Trophoblast cell (in vitro differentiated cells and primary cell): ENCODE data around the gene PAX7.

Source experiments
- DNase-seq, 2 donors: peaks; one replicate each; pipeline ENCODE4 v3.0.0-alpha.2; 2016
- H2AFZ ChIP-seq: 2 replicates; pipeline ENCODE4 v1.6.1; 2013; ENCODE audit warnings: low read length, moderate library complexity, mild to moderate bottlenecking; ENCODE audit not compliant: insufficient read depth, poor library complexity
- H2AK5ac ChIP-seq: 2 replicates; pipeline ENCODE4 v1.6.1; 2013; ENCODE audit warnings: mild to moderate bottlenecking, low read length
- H2BK120ac ChIP-seq: 2 replicates; pipeline ENCODE4 v1.6.1; 2013; ENCODE audit warnings: low read length, mild to moderate bottlenecking, moderate library complexity; ENCODE audit not compliant: insufficient read depth, poor library complexity
- H2BK12ac ChIP-seq: 2 replicates; pipeline ENCODE4 v1.6.1; 2013; ENCODE audit warnings: mild to moderate bottlenecking, low read length, moderate library complexity
- H2BK5ac ChIP-seq: 2 replicates; pipeline ENCODE4 v1.6.1; 2013; ENCODE audit warnings: low read length, low read depth, moderate library complexity, mild to moderate bottlenecking; ENCODE audit not compliant: poor library complexity
- H3K14ac ChIP-seq: 2 replicates; pipeline ENCODE4 v1.6.1; 2013; ENCODE audit warnings: mild to moderate bottlenecking, low read length
- H3K18ac ChIP-seq: 2 replicates; pipeline ENCODE4 v1.6.1; 2013; ENCODE audit warnings: mild to moderate bottlenecking, low read length
- H3K23ac ChIP-seq: 2 replicates; pipeline ENCODE4 v1.6.1; 2013; ENCODE audit warnings: low read length
- H3K27ac ChIP-seq: 2 replicates; pipeline ENCODE4 v1.5.1; 2013; ENCODE audit warnings: low read depth, mild to moderate bottlenecking, inconsistent platforms, low read length, moderate library complexity
- H3K27me3 ChIP-seq: 2 replicates; pipeline ENCODE4 v1.6.1; 2013; ENCODE audit warnings: inconsistent platforms, mild to moderate bottlenecking, low read length, moderate library complexity; ENCODE audit not compliant: insufficient read depth
- H3K36me3 ChIP-seq, 2 experiments: 1 replicate in 1 of 2; 2 replicates in 1 of 2; pipeline ENCODE4 v1.6.1; 2013; ENCODE audit warnings: low read length in 2 of 2, mild to moderate bottlenecking in 2 of 2, moderate library complexity in 1 of 2; ENCODE audit not compliant: insufficient read depth in 2 of 2, control insufficient read depth in 1 of 2
- H3K4ac ChIP-seq: 2 replicates; pipeline ENCODE4 v1.6.1; 2013; ENCODE audit warnings: low read depth, mild to moderate bottlenecking, low read length, moderate library complexity
- H3K4me1 ChIP-seq, 2 experiments: 1 replicate in 1 of 2; 2 replicates in 1 of 2; pipeline ENCODE4 v1.6.1; 2013; ENCODE audit warnings: low read length in 2 of 2, mild to moderate bottlenecking in 2 of 2, moderate library complexity in 1 of 2; ENCODE audit not compliant: insufficient read depth in 2 of 2, control insufficient read depth in 1 of 2
- H3K4me2 ChIP-seq: 2 replicates; pipeline ENCODE4 v1.6.1; 2013; ENCODE audit warnings: inconsistent platforms, mild to moderate bottlenecking, low read length, moderate library complexity
- H3K4me3 ChIP-seq: 2 replicates; pipeline ENCODE4 v1.5.1; 2013; ENCODE audit warnings: mild to moderate bottlenecking, low read depth, low read length, inconsistent platforms
- H3K79me1 ChIP-seq: one replicate; pipeline ENCODE4 v1.6.1; 2013; ENCODE audit warnings: low read length
- H3K79me2 ChIP-seq: 2 replicates; pipeline ENCODE4 v1.6.1; 2013; ENCODE audit warnings: low read length, mild to moderate bottlenecking; ENCODE audit not compliant: control insufficient read depth, insufficient read depth, poor library complexity
- H3K9ac ChIP-seq: 2 replicates; pipeline ENCODE4 v1.6.1; 2013; ENCODE audit warnings: mild to moderate bottlenecking, low read length
- H3K9me3 ChIP-seq: 2 replicates; pipeline ENCODE4 v1.6.1; 2013; ENCODE audit warnings: low read depth, mild to moderate bottlenecking, control low read depth, inconsistent platforms, low read length; ENCODE audit not compliant: insufficient read depth
- H4K12ac ChIP-seq: 2 replicates; pipeline ENCODE4 v1.6.1; 2013; ENCODE audit warnings: low read depth, mild to moderate bottlenecking, low read length, moderate library complexity
- H4K8ac ChIP-seq: 2 replicates; pipeline ENCODE4 v1.6.1; 2013; ENCODE audit warnings: low read depth, mild to moderate bottlenecking, low read length, moderate library complexity
- H4K91ac ChIP-seq: one replicate; pipeline ENCODE4 v1.6.1; 2013; ENCODE audit warnings: low read depth, mild to moderate bottlenecking, low read length, moderate library complexity
- WGBS: extraction: QIAGEN DNeasy Blood & Tissue Kit; methylation state at CpG from one replicate; pipeline ENCODE4 v1.1.7; 2013; ENCODE audit warnings: missing lambda C conversion rate; ENCODE audit not compliant: insufficient read length, insufficient coverage; ENCODE audit errors: extremely low coverage; 5-methylcytosine and 5-hydroxymethylcytosine counted together

PAX7 gene

GRCh38 chr1:18719786-18720451 is 89.3 kb downstream of the PAX7 start:
- Histone ChIP-seq H3K23ac (no peak overlapping the region), H2BK12ac (no peak overlapping the region), H2BK5ac (no peak overlapping the region), H3K4me3 (no peak overlapping the region), H4K12ac (no peak overlapping the region), H3K79me2 (no peaks in the 10 kb centered on the region), H2BK120ac (no peak overlapping the region), H3K4me2 (no peak overlapping the region), H3K27ac (no peak overlapping the region), H3K14ac (no peak overlapping the region), H3K4me1 (no peaks in the 10 kb centered on the region), H2AK5ac (no peak overlapping the region), H3K9me3 (no peaks in the 10 kb centered on the region), H3K4ac (no peak overlapping the region), H3K18ac (no peak overlapping the region), H4K91ac (no peak overlapping the region), H3K79me1 (no peaks in the 10 kb centered on the region), H4K8ac (no peak overlapping the region), H3K9ac (no peak overlapping the region), H3K36me3 (no peaks in the 10 kb centered on the region), H2AFZ (no peak overlapping the region), H3K27me3 (peaks cover 28% of the 10 kb centered on the region)
- DNase-seq, result no peak
- WGBS, result no CpG with 5 or more reads among the region's 9 CpGs

DNA sequence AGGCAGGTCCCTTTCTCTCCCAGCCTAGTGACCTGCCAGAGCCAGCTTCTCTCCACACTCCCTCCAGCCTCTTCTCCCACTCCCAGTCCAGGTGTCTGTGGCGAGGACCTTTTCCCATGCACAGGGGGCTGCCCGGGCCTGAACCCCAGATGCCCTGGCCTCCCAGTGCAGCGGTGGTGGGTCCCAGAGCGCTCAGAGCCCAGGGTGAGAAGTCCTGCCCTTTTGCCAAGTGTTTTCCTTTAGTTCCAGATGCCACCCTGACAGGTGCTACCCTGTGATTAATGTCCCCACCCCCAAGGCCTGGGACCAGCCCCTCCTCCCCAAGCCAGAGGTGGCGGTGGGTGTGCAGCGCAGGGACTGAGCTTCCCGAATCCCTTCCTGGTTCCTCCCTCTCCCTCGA is 90.4 kb downstream of the PAX7 start:
- Histone ChIP-seq H3K9ac (no peak overlapping the region), H3K36me3 (no peaks in the 10 kb centered on the region), H3K27me3 (peaks cover 22% of the 10 kb centered on the region), H2AK5ac (no peak overlapping the region), H3K4ac (no peak overlapping the region), H3K79me1 (no peaks in the 10 kb centered on the region), H2AFZ (no peak overlapping the region), H3K14ac (no peak overlapping the region), H2BK120ac (no peak overlapping the region), H4K12ac (no peak overlapping the region), H3K4me3 (no peak overlapping the region), H3K4me2 (no peak overlapping the region), H2BK12ac (no peak overlapping the region), H4K91ac (no peak overlapping the region), H2BK5ac (no peak overlapping the region), H3K79me2 (no peaks in the 10 kb centered on the region), H3K18ac (no peak overlapping the region), H4K8ac (no peak overlapping the region), H3K27ac (no peak overlapping the region), H3K9me3 (no peaks in the 10 kb centered on the region), H3K4me1 (no peaks in the 10 kb centered on the region), H3K23ac (no peak overlapping the region)
- no CpG with 5 or more reads among the region's 8 CpGs for WGBS
- no peak for DNase-seq

DNA sequence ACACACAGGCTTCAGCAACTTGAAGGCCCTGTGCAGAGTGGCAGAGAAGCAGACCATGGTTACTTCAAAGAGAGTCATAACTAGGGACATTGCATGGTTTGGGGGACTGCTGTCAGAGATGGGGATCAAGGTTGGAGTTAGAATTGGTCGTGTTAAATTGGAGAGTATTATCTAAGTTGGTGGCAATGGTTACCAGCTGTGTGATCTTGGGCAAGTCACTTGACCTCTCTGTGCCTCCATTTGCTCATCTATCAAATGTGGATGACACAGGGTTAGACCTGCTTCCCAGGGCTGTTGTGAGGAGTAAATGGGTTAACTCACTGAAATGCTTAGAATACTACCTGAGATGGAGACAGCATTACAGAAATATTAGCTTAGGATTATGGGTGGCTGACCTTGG is 91.1 kb downstream of the PAX7 start:
- Histone ChIP-seq H4K8ac (no peak overlapping the region), H3K18ac (no peak overlapping the region), H4K12ac (no peak overlapping the region), H3K27me3 (peaks cover 14% of the 10 kb centered on the region), H3K4me2 (no peak overlapping the region), H2AFZ (no peak overlapping the region), H3K9ac (no peak overlapping the region), H3K36me3 (no peaks in the 10 kb centered on the region), H3K4me1 (no peaks in the 10 kb centered on the region), H3K14ac (no peak overlapping the region), H3K79me1 (no peaks in the 10 kb centered on the region), H3K79me2 (no peaks in the 10 kb centered on the region), H3K4me3 (no peak overlapping the region), H3K23ac (no peak overlapping the region), H3K27ac (no peak overlapping the region), H2BK120ac (no peak overlapping the region), H3K9me3 (no peaks in the 10 kb centered on the region), H4K91ac (no peak overlapping the region), H3K4ac (no peak overlapping the region), H2AK5ac (no peak overlapping the region), H2BK12ac (no peak overlapping the region), H2BK5ac (no peak overlapping the region)
- DNase-seq, result no peak
- WGBS, result no CpG with 5 or more reads among the region's 1 CpG

DNA sequence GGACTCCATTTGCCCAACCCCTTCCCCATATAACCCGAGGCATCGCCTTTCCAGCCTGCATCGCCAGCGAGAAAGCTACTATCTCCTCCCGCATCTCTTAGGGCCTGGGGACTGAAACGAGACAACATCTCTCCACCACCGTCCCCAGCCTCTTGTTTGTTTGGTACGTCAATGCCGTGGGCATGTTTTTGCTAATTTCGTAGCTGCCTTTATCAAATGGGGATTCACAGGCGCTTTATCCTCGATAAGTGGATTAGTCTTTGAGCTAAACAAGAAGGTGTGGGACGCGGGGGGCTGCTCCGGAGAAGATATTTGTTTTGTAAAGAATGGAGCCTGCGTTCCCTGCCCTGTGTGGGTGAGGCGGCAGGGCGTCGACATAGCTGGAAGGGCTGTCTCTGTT is 91.6 kb downstream of the PAX7 start:
- H3K23ac ChIP-seq, result no peak overlapping the region
- whole genome bisulfite sequencing, result no CpG with 5 or more reads among the region's 19 CpGs
- H3K4ac ChIP-seq, result no peak overlapping the region
- H4K91ac ChIP-seq, result no peak overlapping the region
- H2BK12ac ChIP-seq, result no peak overlapping the region
- no peak overlapping the region for H3K4me2 ChIP-seq
- H3K9me3 ChIP-seq, result no peaks in the 10 kb centered on the region
- no peaks in the 10 kb centered on the region for H3K79me2 ChIP-seq
- no peak for DNase-seq
- H3K4me1 ChIP-seq, result no peaks in the 10 kb centered on the region
- H4K12ac ChIP-seq, result no peak overlapping the region
- no peak overlapping the region for H3K18ac ChIP-seq
- no peak overlapping the region for H3K14ac ChIP-seq
- H2BK5ac ChIP-seq, result no peak overlapping the region
- H2AFZ ChIP-seq, result no peak overlapping the region
- H4K8ac ChIP-seq, result no peak overlapping the region
- no peak overlapping the region for H3K27ac ChIP-seq
- no peak overlapping the region for H2BK120ac ChIP-seq
- no peak overlapping the region for H3K9ac ChIP-seq
- H3K27me3 ChIP-seq, result peaks cover 9% of the 10 kb centered on the region
- no peaks in the 10 kb centered on the region for H3K79me1 ChIP-seq
- no peak overlapping the region for H2AK5ac ChIP-seq
- H3K4me3 ChIP-seq, result no peak overlapping the region
- no peaks in the 10 kb centered on the region for H3K36me3 ChIP-seq
